ENCODE measurements around the gene MTCL1.

DNA sequence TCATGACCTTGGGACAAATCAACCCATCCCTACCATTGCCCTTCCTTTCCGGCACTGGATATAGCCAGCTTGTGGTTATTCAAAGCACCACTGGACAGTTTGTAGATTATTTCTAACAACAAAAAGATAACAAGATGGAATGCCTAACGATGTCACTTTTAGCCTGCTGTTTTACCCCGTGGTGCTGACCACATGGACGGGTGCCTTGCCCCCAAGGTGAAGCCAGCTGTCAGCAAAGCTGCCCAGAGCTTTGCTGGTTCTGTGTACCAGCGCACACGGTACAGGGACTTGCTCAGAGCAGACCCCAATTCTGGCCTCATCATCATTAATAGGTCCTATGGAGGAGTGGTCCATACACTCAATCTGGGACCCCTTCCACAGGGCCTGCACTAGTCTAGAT lies 118.2 kb downstream of the MTCL1 start:
- no peak for TF ChIP-seq FOXM1 (IDR thresholded peaks at IDR 0.05; ENCODE audit: borderline replicate concordance, low read depth)
- no peak for TF ChIP-seq TCF12 (IDR thresholded peaks at IDR 0.05; ENCODE audit: low read depth)
- no peak for TF ChIP-seq RAD21 (IDR thresholded peaks at IDR 0.05; ENCODE audit: low read depth)
- no peak for TF ChIP-seq NFIC (IDR thresholded peaks at IDR 0.05)
- TF ChIP-seq EP300 (IDR thresholded peaks at IDR 0.05; ENCODE audit: borderline replicate concordance) = no peak
- TF ChIP-seq TAF1 (IDR thresholded peaks at IDR 0.05; ENCODE audit: low read depth) = no peak
- TF ChIP-seq, protein P1, sequence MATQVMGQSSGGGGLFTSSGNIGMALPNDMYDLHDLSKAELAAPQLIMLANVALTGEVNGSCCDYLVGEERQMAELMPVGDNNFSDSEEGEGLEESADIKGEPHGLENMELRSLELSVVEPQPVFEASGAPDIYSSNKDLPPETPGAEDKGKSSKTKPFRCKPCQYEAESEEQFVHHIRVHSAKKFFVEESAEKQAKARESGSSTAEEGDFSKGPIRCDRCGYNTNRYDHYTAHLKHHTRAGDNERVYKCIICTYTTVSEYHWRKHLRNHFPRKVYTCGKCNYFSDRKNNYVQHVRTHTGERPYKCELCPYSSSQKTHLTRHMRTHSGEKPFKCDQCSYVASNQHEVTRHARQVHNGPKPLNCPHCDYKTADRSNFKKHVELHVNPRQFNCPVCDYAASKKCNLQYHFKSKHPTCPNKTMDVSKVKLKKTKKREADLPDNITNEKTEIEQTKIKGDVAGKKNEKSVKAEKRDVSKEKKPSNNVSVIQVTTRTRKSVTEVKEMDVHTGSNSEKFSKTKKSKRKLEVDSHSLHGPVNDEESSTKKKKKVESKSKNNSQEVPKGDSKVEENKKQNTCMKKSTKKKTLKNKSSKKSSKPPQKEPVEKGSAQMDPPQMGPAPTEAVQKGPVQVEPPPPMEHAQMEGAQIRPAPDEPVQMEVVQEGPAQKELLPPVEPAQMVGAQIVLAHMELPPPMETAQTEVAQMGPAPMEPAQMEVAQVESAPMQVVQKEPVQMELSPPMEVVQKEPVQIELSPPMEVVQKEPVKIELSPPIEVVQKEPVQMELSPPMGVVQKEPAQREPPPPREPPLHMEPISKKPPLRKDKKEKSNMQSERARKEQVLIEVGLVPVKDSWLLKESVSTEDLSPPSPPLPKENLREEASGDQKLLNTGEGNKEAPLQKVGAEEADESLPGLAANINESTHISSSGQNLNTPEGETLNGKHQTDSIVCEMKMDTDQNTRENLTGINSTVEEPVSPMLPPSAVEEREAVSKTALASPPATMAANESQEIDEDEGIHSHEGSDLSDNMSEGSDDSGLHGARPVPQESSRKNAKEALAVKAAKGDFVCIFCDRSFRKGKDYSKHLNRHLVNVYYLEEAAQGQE (IDR thresholded peaks at IDR 0.05; ENCODE audit: low read depth) = no peak
- TF ChIP-seq, protein P2, sequence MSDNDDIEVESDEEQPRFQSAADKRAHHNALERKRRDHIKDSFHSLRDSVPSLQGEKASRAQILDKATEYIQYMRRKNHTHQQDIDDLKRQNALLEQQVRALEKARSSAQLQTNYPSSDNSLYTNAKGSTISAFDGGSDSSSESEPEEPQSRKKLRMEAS (IDR thresholded peaks at IDR 0.05) = no peak
- no peak for TF ChIP-seq CREB1 (IDR thresholded peaks at IDR 0.05; ENCODE audit: low read depth)
- TF ChIP-seq CEBPB (IDR thresholded peaks at IDR 0.05) = no peak
- no peak for TF ChIP-seq EGR1 (IDR thresholded peaks at IDR 0.05)

Measured in Ishikawa (cell line).